ENCODE data around the gene AOC1. TPM values are rescaled to one million over a fixed set of nuclear protein-coding genes. Genes with fewer than 3 reads are reported as not detected.

The AOC1 gene
- total and polyA plus RNA-seq, 2 of the 4 experiments (the other 2 are of a cell fraction): not detected

DNA sequence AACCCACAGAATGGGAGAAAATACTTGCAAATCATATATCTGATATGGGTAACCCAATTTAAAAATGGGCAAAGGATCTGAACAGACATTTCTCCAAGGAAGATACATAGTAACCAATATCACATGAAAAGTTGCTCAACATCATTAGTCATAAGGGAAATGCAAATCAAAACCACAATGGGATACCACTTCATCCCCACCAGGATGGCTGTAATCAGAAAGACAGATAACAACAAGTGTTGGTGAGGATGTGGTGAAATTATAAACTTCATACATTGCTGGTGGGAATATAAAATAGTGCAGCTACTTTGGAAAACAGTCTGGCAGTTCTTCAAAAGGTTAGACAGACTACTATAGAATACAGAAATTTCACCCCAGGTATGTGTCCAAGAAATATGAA is 19.3 kb downstream of the AOC1 start:
- Histone ChIP-seq H3K9me1 (ENCODE audit: insufficient read depth, low read length) (no peaks in the 10 kb centered on the region), H3K27ac (ENCODE audit: insufficient read depth, low read length) (no peak overlapping the region), H3K4me2 (ENCODE audit: low read depth, low read length) (no peak overlapping the region), H3K4ac (ENCODE audit: low read depth, low read length) (no peak overlapping the region), H2AK9ac (replicated peaks; ENCODE audit: low read depth, low read length, poor library complexity) (no peak overlapping the region), H2BK20ac (ENCODE audit: low read depth, low read length) (no peak overlapping the region), H3K27me3 (ENCODE audit: control insufficient read depth, insufficient read depth, low read length) (peaks cover 1% of the 10 kb centered on the region; the same call in 1 of the 2 replicates), H3K36me3 (ENCODE audit: control insufficient read depth, insufficient read depth, low read length) (no peaks in the 10 kb centered on the region), H3K4me3 (ENCODE audit: insufficient read depth, low read depth, low read length) (no peak overlapping the region), H4K20me1 (ENCODE audit: insufficient read depth, low read length) (no peaks in the 10 kb centered on the region), H3K23ac (ENCODE audit: low read depth, low read length) (no peak overlapping the region), H4K5ac (ENCODE audit: low read depth, low read length) (no peak overlapping the region), H3K4me1 (ENCODE audit: control insufficient read depth, insufficient read depth, low read length) (peaks cover 2% of the 10 kb centered on the region; the same call in 1 of the 2 replicates), H3K14ac (replicated peaks; ENCODE audit: low read depth, low read length) (no peak overlapping the region), H3K18ac (ENCODE audit: low read depth, low read length) (no peak overlapping the region), H2AK5ac (ENCODE audit: low read depth, low read length) (no peak overlapping the region), H4K91ac (ENCODE audit: insufficient read depth, low read depth, low read length) (no peak overlapping the region), H3K9ac (ENCODE audit: low read depth, low read length) (no peak overlapping the region), H3K79me1 (ENCODE audit: low read depth in 1 of 2, low read length in 2 of 2) (no peaks in the 10 kb centered on the region), H2BK15ac (ENCODE audit: low read depth, low read length) (no peak overlapping the region), H3K9me3 (ENCODE audit: control insufficient read depth, insufficient read depth, low read length) (no peaks in the 10 kb centered on the region; the same call in 1 of the 2 replicates), H2BK120ac (ENCODE audit: low read depth, low read length) (no peak overlapping the region), H2BK5ac (ENCODE audit: low read depth, low read length, poor library complexity, severe bottlenecking) (no peak overlapping the region), H2AFZ (replicated peaks; ENCODE audit: low read length, poor library complexity) (no peak overlapping the region), H4K8ac (ENCODE audit: low read depth in 2 of 2, low read length in 2 of 2) (no peak overlapping the region), H3K56ac (ENCODE audit: extremely low read depth, insufficient read depth, low read length) (no peak overlapping the region)
- ChIA-PET CTCF (no interaction called here), POLR2A (ENCODE audit: unreplicated experiment) (no interaction called here)
- dilution Hi-C loops (cut with HindIII; ENCODE audit: low sequenced_read_pairs, unreplicated experiment) (no loop called here), intact Hi-C loops (cut with micrococcal nuclease) (no loop called here), in situ Hi-C loops (cut with MboI; ENCODE audit: low sequenced_read_pairs) (no loop called here)
- no TSS peak for BruUV-seq (replicated peaks)
- DNase-seq: no peak
- ATAC-seq (ENCODE audit: low read depth): no peak
- TF ChIP-seq, protein P1, sequence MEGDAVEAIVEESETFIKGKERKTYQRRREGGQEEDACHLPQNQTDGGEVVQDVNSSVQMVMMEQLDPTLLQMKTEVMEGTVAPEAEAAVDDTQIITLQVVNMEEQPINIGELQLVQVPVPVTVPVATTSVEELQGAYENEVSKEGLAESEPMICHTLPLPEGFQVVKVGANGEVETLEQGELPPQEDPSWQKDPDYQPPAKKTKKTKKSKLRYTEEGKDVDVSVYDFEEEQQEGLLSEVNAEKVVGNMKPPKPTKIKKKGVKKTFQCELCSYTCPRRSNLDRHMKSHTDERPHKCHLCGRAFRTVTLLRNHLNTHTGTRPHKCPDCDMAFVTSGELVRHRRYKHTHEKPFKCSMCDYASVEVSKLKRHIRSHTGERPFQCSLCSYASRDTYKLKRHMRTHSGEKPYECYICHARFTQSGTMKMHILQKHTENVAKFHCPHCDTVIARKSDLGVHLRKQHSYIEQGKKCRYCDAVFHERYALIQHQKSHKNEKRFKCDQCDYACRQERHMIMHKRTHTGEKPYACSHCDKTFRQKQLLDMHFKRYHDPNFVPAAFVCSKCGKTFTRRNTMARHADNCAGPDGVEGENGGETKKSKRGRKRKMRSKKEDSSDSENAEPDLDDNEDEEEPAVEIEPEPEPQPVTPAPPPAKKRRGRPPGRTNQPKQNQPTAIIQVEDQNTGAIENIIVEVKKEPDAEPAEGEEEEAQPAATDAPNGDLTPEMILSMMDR (conservative IDR thresholded peaks at IDR 0.05; ENCODE audit: low read depth, low read length): no peak
- TF ChIP-seq RCOR1 (IDR thresholded peaks at IDR 0.05; ENCODE audit: insufficient replicate concordance, low read length) (no peak), NFE2L2 (IDR thresholded peaks at IDR 0.05; ENCODE audit: low read depth, low read length) (no peak)
